A673 (cell line): ENCODE results near the gene R3HDM1. TPM values are rescaled to one million over a fixed set of nuclear protein-coding genes. Genes with fewer than 3 reads are reported as not detected.

Experiments used
- BruUV-seq: library from RNA; stranded (reverse); fragments of 400-500 nt; replicated peaks from 2 replicates; lab custom pipeline; 2021; lab: Mats Ljungman, UMichigan
- CTCF ChIA-PET: fragments of 300-600 bp; sonication (Branson Sonifier 250); formaldehyde crosslinking; loops from one replicate; lab custom pipeline; 2022; ENCODE audit warnings: antibody characterized with exemption; lab: Charles Lee
- POLR2A ChIA-PET: fragments of 300-600 bp; sonication (Branson Sonifier 250); formaldehyde crosslinking; loops from one replicate; lab custom pipeline; 2022; ENCODE audit warnings: antibody characterized with exemption; ENCODE audit not compliant: low non-redundant PET; lab: Charles Lee
- DNase-seq: peaks from one replicate; pipeline ENCODE4 v3.0.0-alpha.2; 2015; ENCODE audit warnings: low spot score
- H3K27ac ChIP-seq: fragments of 200-600 bp; sonication (generic); 2 replicates; pipeline ENCODE4 v1.5.1; 2016; ENCODE audit warnings: mixed run types, low read depth, mild to moderate bottlenecking, mixed read lengths, antibody characterized with exemption, low read length; ENCODE audit not compliant: poor library complexity, severe bottlenecking
- H3K27me3 ChIP-seq: fragments of 200-600 bp; sonication (generic); replicated peaks from 2 replicates; pipeline ENCODE4 v1.6.1; 2017; ENCODE audit warnings: mixed run types, low read depth, mild to moderate bottlenecking, mixed read lengths, antibody characterized with exemption, low read length; ENCODE audit not compliant: insufficient read depth, poor library complexity
- H3K36me3 ChIP-seq: fragments of 200-600 bp; sonication (generic); 2 replicates; pipeline ENCODE4 v1.6.1; 2016; ENCODE audit warnings: mixed run types, mild to moderate bottlenecking, mixed read lengths, antibody characterized with exemption, low read length; ENCODE audit not compliant: insufficient read depth, poor library complexity, severe bottlenecking
- H3K4me1 ChIP-seq: fragments of 200-600 bp; sonication (generic); 2 replicates; pipeline ENCODE4 v1.6.1; 2017; ENCODE audit warnings: mixed run types, mild to moderate bottlenecking, mixed read lengths, antibody characterized with exemption, low read length; ENCODE audit not compliant: insufficient read depth, poor library complexity, severe bottlenecking
- H3K4me3 ChIP-seq: fragments of 200-600 bp; sonication (generic); 2 replicates; pipeline ENCODE4 v1.5.1; 2016; ENCODE audit warnings: low read depth, mixed run types, mild to moderate bottlenecking, mixed read lengths, low read length; ENCODE audit not compliant: poor library complexity, severe bottlenecking
- H3K9me3 ChIP-seq: fragments of 200-600 bp; sonication (generic); 2 replicates; pipeline ENCODE4 v1.6.1; 2016; ENCODE audit warnings: mixed run types, low read depth, mild to moderate bottlenecking, mixed read lengths, antibody characterized with exemption, low read length; ENCODE audit not compliant: poor library complexity, severe bottlenecking
- EZH2 ChIP-seq: fragments of 200-600 bp; sonication (generic); IDR thresholded peaks from 2 replicates; pipeline ENCODE4 v1.6.1; 2017; ENCODE audit warnings: borderline replicate concordance, low read depth, mild to moderate bottlenecking, mixed read lengths, antibody characterized with exemption, low read length; ENCODE audit not compliant: poor library complexity, severe bottlenecking
- intact Hi-C: fragments of 100-400 bp; cut with micrococcal nuclease; formaldehyde crosslinking; loops from one replicate; pipeline ENCODE4 v1.10.0; 2022; ENCODE audit not compliant: unreplicated experiment
- total RNA-seq: library from RNA; stranded (reverse); gene quantifications from 2 replicates; pipeline ENCODE4 v1.2.3, GENCODE V29; 2021
- TF ChIP-seq, protein P1 (sequence below): fragments of 300-800, 200-600 bp; sonication (generic); conservative IDR thresholded peaks from 2 replicates; pipeline ENCODE4 v1.5.1; 2017; ENCODE audit warnings: low read depth, mild to moderate bottlenecking, antibody characterized with exemption, low read length, moderate library complexity, mixed read lengths

R3HDM1 gene
- total RNA-seq, 1 experiment from 2014 or later: 65.4 TPM

DNA sequence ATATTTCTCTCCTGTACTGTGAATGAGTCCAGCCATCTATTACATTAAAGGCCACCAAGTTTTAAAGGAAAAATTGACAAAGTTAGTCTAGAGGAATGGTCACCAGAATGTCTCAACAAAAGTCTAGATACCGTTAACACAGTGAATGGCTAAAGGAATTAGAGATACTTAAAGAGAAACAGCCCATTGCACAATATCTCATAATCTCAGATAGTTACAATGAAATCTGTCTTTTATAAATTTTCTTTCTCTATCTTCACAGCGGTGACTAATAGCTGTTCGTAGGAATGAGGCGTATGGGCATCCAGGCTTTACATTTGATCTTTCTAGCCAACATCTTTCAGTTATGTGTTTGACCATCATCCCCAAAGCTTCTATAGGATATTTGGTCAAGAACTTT, 30.6 kb downstream of the R3HDM1 start:
- BruUV-seq: no TSS peak
- no peak for DNase-seq
- Histone ChIP-seq H3K27ac (no peak overlapping the region), H3K4me3 (no peak overlapping the region), H3K4me1 (no peaks in the 10 kb centered on the region), H3K36me3 (no peaks in the 10 kb centered on the region), H3K9me3 (no peaks in the 10 kb centered on the region), H3K27me3 (no peaks in the 10 kb centered on the region)
- TF ChIP-seq, protein P1, sequence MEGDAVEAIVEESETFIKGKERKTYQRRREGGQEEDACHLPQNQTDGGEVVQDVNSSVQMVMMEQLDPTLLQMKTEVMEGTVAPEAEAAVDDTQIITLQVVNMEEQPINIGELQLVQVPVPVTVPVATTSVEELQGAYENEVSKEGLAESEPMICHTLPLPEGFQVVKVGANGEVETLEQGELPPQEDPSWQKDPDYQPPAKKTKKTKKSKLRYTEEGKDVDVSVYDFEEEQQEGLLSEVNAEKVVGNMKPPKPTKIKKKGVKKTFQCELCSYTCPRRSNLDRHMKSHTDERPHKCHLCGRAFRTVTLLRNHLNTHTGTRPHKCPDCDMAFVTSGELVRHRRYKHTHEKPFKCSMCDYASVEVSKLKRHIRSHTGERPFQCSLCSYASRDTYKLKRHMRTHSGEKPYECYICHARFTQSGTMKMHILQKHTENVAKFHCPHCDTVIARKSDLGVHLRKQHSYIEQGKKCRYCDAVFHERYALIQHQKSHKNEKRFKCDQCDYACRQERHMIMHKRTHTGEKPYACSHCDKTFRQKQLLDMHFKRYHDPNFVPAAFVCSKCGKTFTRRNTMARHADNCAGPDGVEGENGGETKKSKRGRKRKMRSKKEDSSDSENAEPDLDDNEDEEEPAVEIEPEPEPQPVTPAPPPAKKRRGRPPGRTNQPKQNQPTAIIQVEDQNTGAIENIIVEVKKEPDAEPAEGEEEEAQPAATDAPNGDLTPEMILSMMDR: no peak
- no peak for TF ChIP-seq EZH2
- intact Hi-C loops: no loop called here
- ChIA-PET CTCF (no interaction called here), POLR2A (no interaction called here)

DNA sequence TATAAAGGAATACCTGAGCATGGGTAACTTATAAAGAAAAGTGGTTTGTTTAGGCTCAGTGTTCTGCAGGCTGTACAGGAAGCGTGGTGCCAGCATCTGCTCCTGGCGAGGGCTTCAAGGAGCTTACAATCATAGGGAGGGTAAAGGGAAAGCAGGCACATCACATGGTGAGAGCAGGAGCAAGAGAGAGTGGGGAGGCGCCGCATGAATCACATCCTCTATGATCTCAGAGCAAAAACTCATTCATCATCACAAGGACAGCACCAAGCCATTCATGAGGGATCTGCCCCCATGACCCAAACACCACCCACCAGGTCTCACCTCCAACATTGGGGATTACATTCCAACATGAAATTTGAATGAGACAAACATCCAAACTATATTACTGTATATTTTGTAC, 32.5 kb downstream of the R3HDM1 start:
- H3K27me3 ChIP-seq: no peaks in the 10 kb centered on the region
- intact Hi-C loops: no loop called here
- no peak overlapping the region for H3K4me3 ChIP-seq
- no peaks in the 10 kb centered on the region for H3K9me3 ChIP-seq
- TF ChIP-seq EZH2: no peak
- TF ChIP-seq, protein P1: no peak
- no peaks in the 10 kb centered on the region for H3K4me1 ChIP-seq
- POLR2A ChIA-PET: no interaction called here
- H3K27ac ChIP-seq: no peak overlapping the region
- H3K36me3 ChIP-seq: no peaks in the 10 kb centered on the region
- BruUV-seq: no TSS peak
- peak; percentile 6 for DNase-seq
- CTCF ChIA-PET: no interaction called here

DNA sequence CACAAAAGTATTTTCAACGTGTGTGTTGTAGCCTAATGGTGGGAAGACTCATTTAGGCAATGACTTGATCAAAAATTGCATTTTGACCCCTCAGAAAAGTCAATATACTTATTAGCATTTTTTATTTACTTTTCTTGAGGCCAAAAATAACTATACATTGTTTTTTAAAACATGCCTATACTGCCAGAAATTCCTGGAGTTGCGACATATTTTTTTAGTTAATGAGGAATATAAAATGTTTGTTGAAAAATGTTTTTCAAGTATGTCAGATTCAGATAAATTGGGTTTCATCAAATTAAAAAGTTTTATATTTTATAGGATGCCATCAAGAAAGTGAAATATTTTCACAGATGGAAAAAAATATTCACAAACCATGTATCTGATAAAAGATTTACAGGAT, 39.6 kb downstream of the R3HDM1 start:
- Histone ChIP-seq H3K27ac (no peak overlapping the region), H3K4me1 (no peaks in the 10 kb centered on the region), H3K27me3 (no peaks in the 10 kb centered on the region), H3K4me3 (no peak overlapping the region), H3K9me3 (no peaks in the 10 kb centered on the region), H3K36me3 (no peaks in the 10 kb centered on the region)
- ChIA-PET CTCF (no interaction called here), POLR2A (no interaction called here)
- intact Hi-C loops: no loop called here
- no TSS peak for BruUV-seq
- TF ChIP-seq EZH2: no peak
- TF ChIP-seq, protein P1: no peak
- no peak for DNase-seq
